Measurements from ENCODE around the gene LINGO3. TPM values are rescaled to one million over a fixed set of nuclear protein-coding genes. Genes with fewer than 3 reads are reported as not detected.

LINGO3 gene
- total RNA-seq, 2 experiments from 2014 or later: 0.33 to 0.39 TPM

DNA sequence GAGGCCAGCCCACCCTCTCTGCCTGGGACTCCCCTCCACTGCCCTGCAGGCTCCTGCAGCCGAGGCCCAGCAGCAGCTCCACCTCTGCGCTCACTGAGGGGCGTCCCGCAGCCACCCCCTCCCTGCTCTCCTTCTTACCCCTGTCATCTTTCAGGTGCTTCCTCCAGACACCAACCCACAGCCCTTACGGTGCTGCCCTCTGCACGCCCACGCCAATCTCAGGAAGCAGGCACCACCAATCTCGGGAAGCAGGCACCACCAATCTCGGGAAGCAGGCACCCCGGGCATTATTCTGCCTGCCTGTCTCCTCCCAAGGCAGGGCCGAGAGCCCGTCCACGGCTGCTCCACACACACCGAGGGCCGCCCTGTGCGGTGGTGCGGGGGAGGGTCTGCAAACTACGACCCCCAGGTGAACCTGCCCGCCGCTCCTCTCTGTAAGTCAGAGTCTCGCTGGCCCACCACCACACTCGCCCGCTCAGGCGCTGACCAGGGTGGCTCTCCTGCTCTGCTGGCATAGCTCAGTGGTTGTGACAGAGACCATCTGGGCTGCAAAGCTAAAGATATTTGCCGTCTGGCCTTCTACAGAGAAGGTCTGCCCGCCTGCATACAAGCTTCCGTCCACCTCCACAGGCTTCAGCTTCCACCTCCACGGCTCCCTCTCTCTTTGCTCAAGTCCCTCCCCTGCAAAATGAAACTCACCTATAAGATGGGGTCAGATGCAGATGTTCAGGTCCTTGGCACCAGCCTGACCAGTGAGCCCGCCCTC, 17.5 kb upstream of the LINGO3 start:
- Histone ChIP-seq H3K27me3 (ENCODE audit: control insufficient read depth in 1 of 2, insufficient read depth in 2 of 2, low read length in 2 of 2) (no peaks in the 10 kb centered on the region), H3K9me3 (ENCODE audit: control insufficient read depth in 1 of 2, insufficient read depth in 1 of 2, low read length in 2 of 2) (no peaks in the 10 kb centered on the region), H3K4me1 (ENCODE audit: insufficient read depth, low read length) (peaks cover 42% of the 10 kb centered on the region), H3K27ac (ENCODE audit: low read depth in 1 of 2, low read length in 2 of 2) (no peak overlapping the region), H3K36me3 (ENCODE audit: insufficient read depth, low read length) (peaks cover 47% of the 10 kb centered on the region), H3K4me3 (ENCODE audit: low read length) (no peak overlapping the region)
- CTCF ChIA-PET: no interaction called here
- DNase-seq: no peak
- intact Hi-C loops (cut with DNase I, micrococcal nuclease): loop anchor here (2.0 to 5.0 kb wide), 6 partner anchors 33 to 173 kb away; partner anchors contain the start of genes AP3D1 (in 1 of the 2) and TIMM13 (in 1 of the 2)
- POLR2A ChIA-PET: interaction anchor here (1.6 kb wide), 1 partner anchor 50 kb away, joined by 3 read pairs; no protein-coding TSS in a partner anchor
- no peak for ATAC-seq (ENCODE audit: poor library complexity)
- Mint-ChIP-seq H3K27ac (peak overlapping the region; percentile 93), H3K4me1 (ENCODE audit: low read depth) (peaks cover 51% of the 10 kb centered on the region), H3K4me3 (peak overlapping the region; percentile 100), H3K36me3 (ENCODE audit: low read depth) (peaks cover 41% of the 10 kb centered on the region), H3K9me3 (no peaks in the 10 kb centered on the region), H3K27me3 (no peaks in the 10 kb centered on the region)
- TF ChIP-seq CTCF (IDR thresholded peaks at IDR 0.05): no peak

GRCh38 chr19:2324220-2324948, 16.4 kb upstream of the LINGO3 start:
- no peak overlapping the region for H3K27ac ChIP-seq (ENCODE audit: low read depth in 1 of 2, low read length in 2 of 2)
- H3K36me3 ChIP-seq (ENCODE audit: insufficient read depth, low read length): peaks cover 47% of the 10 kb centered on the region
- POLR2A ChIA-PET: no interaction called here

GRCh38 chr19:2323707-2324106, 15.8 kb upstream of the LINGO3 start:
- no peaks in the 10 kb centered on the region for H3K27me3 ChIP-seq (ENCODE audit: control insufficient read depth in 1 of 2, insufficient read depth in 2 of 2, low read length in 2 of 2)
- Mint-ChIP-seq H3K27me3 (no peaks in the 10 kb centered on the region), H3K9me3 (no peaks in the 10 kb centered on the region), H3K4me1 (ENCODE audit: low read depth) (peaks cover 37% of the 10 kb centered on the region), H3K27ac (no peak overlapping the region), H3K4me3 (no peak overlapping the region), H3K36me3 (ENCODE audit: low read depth) (peaks cover 34% of the 10 kb centered on the region)
- H3K4me3 ChIP-seq (ENCODE audit: low read length): no peak overlapping the region
- H3K9me3 ChIP-seq (ENCODE audit: control insufficient read depth in 1 of 2, insufficient read depth in 1 of 2, low read length in 2 of 2): no peaks in the 10 kb centered on the region
- intact Hi-C loops (cut with DNase I, micrococcal nuclease): no loop called here
- TF ChIP-seq CTCF (IDR thresholded peaks at IDR 0.05): no peak
- H3K36me3 ChIP-seq (ENCODE audit: insufficient read depth, low read length): peaks cover 47% of the 10 kb centered on the region
- H3K4me1 ChIP-seq (ENCODE audit: insufficient read depth, low read length): peaks cover 26% of the 10 kb centered on the region
- no peak overlapping the region for H3K27ac ChIP-seq (ENCODE audit: low read depth in 1 of 2, low read length in 2 of 2)
- ATAC-seq (ENCODE audit: poor library complexity) (no peak), DNase-seq (no peak)
- ChIA-PET CTCF (no interaction called here), POLR2A (no interaction called here)

More at GRCh38 chr19:2324220-2324948, 16.4 kb upstream of the LINGO3 start:
- intact Hi-C loops (cut with DNase I, micrococcal nuclease): no loop called here
- CTCF ChIA-PET: no interaction called here
- H3K27me3 ChIP-seq (ENCODE audit: control insufficient read depth in 1 of 2, insufficient read depth in 2 of 2, low read length in 2 of 2): no peaks in the 10 kb centered on the region
- no peak for TF ChIP-seq CTCF (IDR thresholded peaks at IDR 0.05)
- H3K9me3 ChIP-seq (ENCODE audit: control insufficient read depth in 1 of 2, insufficient read depth in 1 of 2, low read length in 2 of 2): no peaks in the 10 kb centered on the region
- DNase-seq (no peak), ATAC-seq (ENCODE audit: poor library complexity) (no peak)
- no peak overlapping the region for H3K4me3 Mint-ChIP-seq
- peaks cover 33% of the 10 kb centered on the region for H3K4me1 ChIP-seq (ENCODE audit: insufficient read depth, low read length)
- H3K36me3 Mint-ChIP-seq (ENCODE audit: low read depth): peaks cover 38% of the 10 kb centered on the region
- no peaks in the 10 kb centered on the region for H3K9me3 Mint-ChIP-seq
- peaks cover 42% of the 10 kb centered on the region for H3K4me1 Mint-ChIP-seq (ENCODE audit: low read depth)
- peak overlapping the region; percentile 44 for H3K27ac Mint-ChIP-seq
- no peak overlapping the region for H3K4me3 ChIP-seq (ENCODE audit: low read length)
- no peaks in the 10 kb centered on the region for H3K27me3 Mint-ChIP-seq
